ENCODE measurements around the gene KIAA2012.

Gene KIAA2012

DNA sequence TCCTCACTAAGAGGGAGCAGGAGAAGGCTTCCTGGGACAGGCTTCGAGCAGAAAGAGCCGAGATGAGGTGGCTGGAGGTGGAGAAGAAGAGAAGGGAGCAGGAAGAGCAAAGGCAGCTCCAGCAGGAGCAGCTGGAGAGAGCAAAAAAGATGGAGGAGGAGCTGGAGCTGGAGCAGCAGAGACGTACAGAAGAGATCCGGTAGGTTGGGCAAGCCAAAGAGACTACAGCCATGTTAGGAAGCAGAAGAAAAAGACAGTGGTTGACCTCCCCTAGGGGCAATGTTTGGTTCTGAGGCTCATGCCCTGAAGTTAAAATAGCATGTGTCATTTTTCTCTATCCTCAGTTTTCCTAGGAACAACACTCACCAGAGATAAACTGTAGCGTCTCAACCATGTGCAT lies 120.2 kb downstream of the KIAA2012 start:
- DNase-seq (ENCODE audit: low read depth), result no peak
- TF ChIP-seq, protein P1, sequence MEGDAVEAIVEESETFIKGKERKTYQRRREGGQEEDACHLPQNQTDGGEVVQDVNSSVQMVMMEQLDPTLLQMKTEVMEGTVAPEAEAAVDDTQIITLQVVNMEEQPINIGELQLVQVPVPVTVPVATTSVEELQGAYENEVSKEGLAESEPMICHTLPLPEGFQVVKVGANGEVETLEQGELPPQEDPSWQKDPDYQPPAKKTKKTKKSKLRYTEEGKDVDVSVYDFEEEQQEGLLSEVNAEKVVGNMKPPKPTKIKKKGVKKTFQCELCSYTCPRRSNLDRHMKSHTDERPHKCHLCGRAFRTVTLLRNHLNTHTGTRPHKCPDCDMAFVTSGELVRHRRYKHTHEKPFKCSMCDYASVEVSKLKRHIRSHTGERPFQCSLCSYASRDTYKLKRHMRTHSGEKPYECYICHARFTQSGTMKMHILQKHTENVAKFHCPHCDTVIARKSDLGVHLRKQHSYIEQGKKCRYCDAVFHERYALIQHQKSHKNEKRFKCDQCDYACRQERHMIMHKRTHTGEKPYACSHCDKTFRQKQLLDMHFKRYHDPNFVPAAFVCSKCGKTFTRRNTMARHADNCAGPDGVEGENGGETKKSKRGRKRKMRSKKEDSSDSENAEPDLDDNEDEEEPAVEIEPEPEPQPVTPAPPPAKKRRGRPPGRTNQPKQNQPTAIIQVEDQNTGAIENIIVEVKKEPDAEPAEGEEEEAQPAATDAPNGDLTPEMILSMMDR (IDR thresholded peaks at IDR 0.05; ENCODE audit: low read depth, low read length, missing control alignments), result no peak
- H3K4me3 ChIP-seq (ENCODE audit: low read depth, low read length), result no peak overlapping the region
- in situ Hi-C loops (cut with HindIII; ENCODE audit: low sequenced_read_pairs), result no loop called here

DNA sequence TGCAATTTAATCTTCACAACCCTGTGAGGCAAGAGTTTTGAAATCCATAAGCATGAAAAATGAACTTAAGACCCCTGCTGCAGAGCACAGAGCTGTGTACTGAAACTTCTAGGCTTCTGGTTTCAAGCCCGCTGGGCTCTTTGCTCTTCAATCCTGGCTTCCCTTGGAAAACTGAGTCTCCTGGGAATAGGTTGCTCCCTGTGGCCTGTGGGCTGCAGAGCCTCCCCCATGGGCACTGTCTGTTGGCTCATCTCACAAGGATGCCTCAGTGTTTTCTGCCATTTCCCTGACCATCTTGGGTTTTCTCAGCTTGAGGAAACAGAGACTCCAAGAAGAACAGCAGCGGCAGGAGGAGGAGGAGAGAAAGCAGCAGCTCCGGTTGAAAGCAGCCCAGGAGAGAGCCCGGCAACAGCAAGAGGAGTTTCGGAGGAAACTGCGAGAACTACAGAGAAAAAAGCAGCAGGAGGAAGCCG lies 120.9 kb downstream of the KIAA2012 start:
- H3K4me3 ChIP-seq (ENCODE audit: low read depth, low read length), result no peak overlapping the region
- TF ChIP-seq, protein P1 (IDR thresholded peaks at IDR 0.05; ENCODE audit: low read depth, low read length, missing control alignments), result no peak
- no peak for DNase-seq (ENCODE audit: low read depth)
- in situ Hi-C loops (cut with HindIII; ENCODE audit: low sequenced_read_pairs), result no loop called here

DNA sequence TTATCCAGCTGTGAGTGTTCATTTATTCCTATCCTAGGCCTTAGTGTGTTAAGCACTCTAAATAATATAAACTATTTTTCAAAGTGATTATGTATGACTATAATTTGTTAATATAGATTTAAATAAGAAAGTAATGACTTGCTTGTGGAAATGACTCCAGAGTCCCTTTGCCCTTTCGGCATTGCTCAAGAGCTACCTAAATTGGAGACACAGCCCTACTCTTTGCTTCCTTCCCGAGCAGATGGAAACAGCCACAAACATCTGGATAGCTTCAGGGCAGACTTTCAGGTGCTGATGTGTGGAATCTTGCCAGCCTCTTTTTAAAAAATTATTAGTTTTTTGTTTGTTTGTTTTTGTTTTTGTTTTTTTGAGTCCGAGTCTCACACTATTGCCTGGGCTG lies 121.4 kb downstream of the KIAA2012 start:
- TF ChIP-seq, protein P1 (IDR thresholded peaks at IDR 0.05; ENCODE audit: low read depth, low read length, missing control alignments), result no peak
- H3K4me3 ChIP-seq (ENCODE audit: low read depth, low read length), result no peak overlapping the region
- in situ Hi-C loops (cut with HindIII; ENCODE audit: low sequenced_read_pairs), result no loop called here
- no peak for DNase-seq (ENCODE audit: low read depth)

DNA sequence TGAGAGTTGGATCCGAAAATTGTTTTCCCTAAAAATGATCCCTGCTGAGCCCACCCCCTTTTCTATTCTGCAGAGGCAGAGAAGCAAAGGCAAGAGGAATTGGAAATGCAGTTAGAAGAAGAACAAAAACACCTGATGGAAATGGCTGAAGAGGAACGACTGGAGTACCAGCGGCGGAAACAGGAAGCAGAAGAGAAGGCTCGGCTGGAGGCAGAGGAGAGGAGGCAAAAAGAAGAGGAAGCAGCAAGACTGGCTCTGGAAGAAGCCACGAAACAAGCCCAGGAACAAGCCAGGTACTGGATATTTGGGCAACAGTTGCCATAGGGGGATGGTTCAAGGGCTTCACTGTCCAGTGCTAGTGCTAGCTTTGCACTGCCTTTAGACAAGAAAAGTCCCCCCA lies 123.7 kb downstream of the KIAA2012 start:
- no peak for DNase-seq (ENCODE audit: low read depth)
- TF ChIP-seq, protein P1 (IDR thresholded peaks at IDR 0.05; ENCODE audit: low read depth, low read length, missing control alignments), result no peak
- H3K4me3 ChIP-seq (ENCODE audit: low read depth, low read length), result no peak overlapping the region
- in situ Hi-C loops (cut with HindIII; ENCODE audit: low sequenced_read_pairs), result no loop called here

DNA sequence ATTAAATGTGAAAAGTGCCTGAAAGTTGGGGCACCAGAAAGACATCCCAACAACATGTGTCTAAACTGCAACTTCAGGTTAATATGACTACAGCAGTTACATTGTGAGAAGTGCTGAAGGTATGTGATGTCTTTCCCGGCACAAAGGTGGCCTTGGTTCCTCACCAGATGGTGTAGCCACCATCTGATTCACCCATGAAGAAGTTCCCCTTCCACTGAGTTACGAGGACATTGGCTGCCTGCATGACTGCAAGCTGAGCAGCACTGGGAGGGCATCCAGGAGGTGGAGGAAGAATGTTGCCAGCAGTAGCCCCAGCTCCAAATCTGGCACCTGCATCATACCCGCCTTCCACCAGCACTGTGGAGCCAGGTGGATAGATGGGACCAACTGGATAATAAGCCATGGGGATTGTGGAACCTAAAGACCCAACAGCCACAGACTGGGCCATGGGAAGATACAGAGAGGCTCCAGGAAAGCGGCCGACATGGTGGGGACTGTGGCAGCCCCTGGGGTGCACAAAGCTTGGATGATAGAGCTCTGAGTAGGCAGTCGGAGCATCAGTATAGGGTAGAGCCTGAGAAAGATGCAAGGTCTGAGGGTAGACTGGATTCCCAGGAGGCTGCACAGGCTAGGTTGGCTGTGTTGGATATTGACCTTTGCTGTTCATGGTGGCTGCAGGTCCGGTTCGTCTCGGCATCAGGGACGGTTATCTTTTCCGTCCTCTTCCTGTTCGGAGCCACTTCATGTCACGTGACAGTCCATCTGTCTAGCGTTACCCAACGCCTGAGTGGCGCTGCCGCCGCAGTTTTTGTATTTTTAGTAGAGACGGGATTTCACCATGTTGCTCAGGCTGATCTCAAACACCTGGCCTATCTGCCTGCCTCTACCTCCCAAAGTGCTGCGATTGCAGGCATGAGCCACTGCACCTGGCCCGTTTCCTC lies 128.4 kb downstream of the KIAA2012 start:
- TF ChIP-seq, protein P1 (IDR thresholded peaks at IDR 0.05; ENCODE audit: low read depth, low read length, missing control alignments), result no peak
- no peak for DNase-seq (ENCODE audit: low read depth)
- H3K4me3 ChIP-seq (ENCODE audit: low read depth, low read length), result no peak overlapping the region
- in situ Hi-C loops (cut with HindIII; ENCODE audit: low sequenced_read_pairs), result no loop called here

DNA sequence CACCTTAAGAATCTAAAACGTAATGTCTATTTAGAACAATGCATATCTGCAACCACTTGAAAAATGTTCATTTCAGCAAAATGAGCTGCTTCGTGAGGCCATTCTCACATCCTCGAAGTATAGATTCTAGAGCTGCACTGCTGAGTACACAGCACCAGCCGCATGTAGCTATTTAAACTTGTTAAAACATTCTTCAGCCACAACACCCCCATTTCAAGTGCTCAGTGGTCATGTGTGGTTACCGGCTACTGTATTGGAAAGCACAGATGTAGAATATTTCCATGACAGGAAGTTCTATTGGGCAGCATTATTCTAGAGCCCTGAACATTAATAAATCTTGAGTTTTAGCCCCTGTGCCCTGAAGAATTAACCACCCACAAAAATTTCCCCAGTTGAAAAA lies 130.3 kb downstream of the KIAA2012 start:
- no peak overlapping the region for H3K4me3 ChIP-seq (ENCODE audit: low read depth, low read length)
- DNase-seq (ENCODE audit: low read depth), result no peak
- TF ChIP-seq, protein P1 (IDR thresholded peaks at IDR 0.05; ENCODE audit: low read depth, low read length, missing control alignments), result no peak
- in situ Hi-C loops (cut with HindIII; ENCODE audit: low sequenced_read_pairs), result no loop called here
